Measurements from ENCODE around the gene MAPK10.

MAPK10 gene

DNA sequence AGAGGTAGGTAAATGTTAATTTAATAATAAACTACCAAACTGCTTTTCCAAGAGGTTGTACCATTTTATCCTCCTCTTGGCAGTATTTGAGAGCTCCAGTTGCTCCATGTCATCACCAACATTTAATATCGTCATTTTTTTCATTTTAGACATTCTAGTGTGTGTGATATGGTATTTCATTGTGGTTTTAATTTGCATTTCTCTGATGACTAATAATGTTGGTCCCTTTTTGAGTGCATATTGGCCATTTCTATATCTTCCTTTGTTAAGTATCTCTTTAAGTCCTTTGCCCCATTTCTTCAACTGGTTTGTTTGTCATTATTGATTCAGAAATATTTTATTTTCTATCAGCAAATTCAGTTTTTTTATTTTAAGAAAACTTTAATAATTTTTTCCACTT lies 88.8 kb downstream of the MAPK10 start:
- DNase-seq = no peak

DNA sequence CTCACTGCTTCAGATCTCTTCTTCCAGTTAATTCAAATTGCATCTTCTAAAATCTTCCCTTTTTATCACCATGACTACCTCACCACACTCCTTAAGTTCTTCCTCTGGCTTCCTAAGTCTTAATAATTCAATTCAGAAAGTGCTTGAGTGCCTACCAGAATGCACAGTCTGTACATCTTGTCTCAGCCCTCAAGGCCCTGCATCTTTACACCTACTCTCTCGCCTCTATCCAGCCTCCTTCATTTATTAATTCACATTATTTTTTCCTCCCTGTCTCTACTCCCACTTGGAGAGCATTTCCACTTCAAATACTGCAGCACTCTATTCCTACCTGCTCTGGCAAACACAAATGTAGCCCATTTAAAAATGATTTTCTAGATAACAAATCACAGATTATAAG lies 90.5 kb downstream of the MAPK10 start:
- DNase-seq = no peak

DNA sequence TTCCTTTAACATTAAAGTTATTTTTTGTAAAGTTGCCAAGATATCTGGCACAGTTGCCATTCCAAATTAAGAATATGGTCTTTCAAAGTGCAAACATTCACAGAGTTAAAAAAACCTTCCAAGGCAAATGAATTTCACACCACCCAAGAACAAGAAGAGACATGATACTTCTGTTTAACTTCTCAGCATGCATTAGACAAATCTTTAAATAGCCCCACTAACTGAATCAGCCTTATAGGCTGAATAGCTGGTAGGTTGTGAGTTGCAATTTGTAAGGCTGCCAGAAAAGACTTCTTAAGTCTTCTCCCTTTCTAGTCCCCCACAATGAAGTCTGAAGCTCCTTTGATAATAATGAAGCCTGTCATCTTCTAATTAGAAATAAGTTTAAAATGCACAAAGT lies 95.6 kb downstream of the MAPK10 start:
- no peak for DNase-seq

DNA sequence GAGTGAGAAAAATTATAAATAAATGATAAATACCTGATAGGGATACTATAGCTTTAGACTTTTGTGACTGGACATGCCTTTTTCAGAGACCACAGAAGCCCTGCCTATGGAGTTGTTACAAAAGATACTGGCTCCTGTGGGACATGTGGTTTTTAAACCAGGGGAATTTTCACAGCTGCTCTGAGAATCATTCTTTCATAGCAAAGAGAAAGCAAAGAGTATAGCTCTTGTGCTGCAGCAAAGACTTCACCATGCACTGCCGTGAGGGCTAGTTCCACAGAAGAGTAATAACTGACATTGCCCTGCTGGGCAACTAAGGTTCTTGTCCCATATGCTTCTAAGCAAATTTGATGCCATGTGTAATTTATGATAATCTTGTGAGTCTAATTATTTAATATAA lies 98.2 kb downstream of the MAPK10 start:
- DNase-seq = no peak

DNA sequence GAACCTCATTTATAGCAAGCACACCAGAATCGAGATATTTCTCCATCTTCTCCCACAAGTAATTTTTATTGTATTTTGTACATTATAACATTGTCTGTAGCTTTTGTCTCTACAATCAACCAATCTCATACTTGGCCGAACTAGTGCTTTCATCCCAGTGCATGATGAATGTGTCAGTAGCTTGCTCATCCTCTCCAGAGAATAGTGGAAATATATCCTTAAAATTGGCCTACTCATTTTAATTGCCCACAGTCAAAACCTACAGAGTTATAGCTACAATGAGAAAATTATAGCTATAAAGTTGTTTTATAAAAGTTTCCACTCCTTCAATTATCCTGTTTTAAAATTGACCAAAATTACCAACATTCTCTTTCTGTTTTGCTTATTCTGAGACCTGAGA lies 103.8 kb downstream of the MAPK10 start:
- DNase-seq = no peak

DNA sequence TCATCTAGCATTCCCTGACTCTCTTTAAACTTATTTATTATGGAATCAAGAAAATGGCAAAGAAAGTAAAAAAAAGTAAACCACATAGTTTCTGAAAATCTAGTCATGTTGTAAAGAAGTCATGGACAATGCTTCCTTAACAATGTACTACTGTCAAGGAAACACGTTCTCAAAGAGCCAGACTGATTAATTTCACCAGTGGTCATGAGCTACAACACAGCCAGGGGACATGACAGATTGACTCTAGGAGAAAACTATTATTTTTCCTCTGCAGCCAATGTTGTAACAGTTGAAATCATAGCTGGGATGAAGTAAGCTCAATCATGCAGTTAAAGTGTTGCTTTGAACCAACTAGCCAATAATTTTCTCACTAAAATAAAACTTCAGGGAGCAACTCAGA lies 109.2 kb downstream of the MAPK10 start:
- DNase-seq = no peak

DNA sequence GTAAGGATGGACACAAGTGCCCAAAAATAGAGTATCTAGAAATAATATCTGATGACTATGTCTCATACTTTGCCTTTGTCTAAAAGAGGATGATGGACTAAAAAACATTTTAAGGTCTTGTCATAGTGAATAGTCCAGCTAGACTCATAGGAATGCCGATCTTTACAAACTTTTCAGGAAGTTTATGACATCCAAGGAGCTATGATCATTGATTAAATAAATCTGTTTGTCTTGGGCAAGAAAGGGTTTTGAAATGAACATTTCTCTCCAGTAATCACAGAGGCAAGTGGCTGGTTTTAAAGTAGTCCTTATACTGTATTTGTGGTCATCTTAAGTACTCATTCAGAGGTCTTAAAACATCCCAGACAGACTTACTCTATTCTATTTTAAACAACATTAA lies 109.8 kb downstream of the MAPK10 start:
- DNase-seq = no peak

DNA sequence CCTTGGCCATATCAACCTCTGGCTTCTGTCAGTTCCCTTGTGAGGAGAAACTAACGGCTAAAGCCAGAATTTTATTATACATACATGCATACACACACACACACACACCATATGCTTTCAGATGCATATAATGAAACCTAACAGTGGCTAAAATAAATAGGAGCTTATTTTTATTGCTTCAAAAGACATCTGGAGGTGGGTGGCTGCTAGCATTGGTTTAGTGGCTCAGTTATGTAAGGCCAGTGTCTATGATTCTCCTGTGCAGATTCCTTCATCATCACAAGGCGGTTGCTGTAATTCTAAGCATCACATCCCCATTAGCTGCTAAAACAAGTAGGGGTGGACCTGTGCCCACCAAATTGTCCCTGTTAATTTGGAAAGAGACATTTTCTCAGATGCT lies 110.8 kb downstream of the MAPK10 start:
- DNase-seq = no peak

DNA sequence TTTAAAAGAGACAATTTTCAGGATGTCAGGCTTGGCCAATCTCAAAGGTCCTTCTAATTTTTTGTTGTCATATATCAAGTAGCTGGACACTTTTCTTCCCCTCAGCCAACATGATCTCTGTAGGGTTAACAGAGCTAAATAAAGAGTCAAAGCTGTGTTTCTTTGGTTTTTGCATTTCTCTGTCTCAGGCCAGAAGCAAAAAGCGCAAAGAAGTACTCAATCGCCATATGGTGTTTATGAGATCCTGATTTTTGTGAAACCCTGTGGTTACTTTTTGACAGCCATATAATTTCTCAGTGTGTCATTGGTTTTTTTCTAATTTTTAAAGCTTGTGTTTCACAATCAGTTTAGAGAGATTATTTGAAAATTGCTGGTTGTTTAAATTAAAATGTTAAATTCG lies 111.9 kb downstream of the MAPK10 start:
- no peak for DNase-seq

DNA sequence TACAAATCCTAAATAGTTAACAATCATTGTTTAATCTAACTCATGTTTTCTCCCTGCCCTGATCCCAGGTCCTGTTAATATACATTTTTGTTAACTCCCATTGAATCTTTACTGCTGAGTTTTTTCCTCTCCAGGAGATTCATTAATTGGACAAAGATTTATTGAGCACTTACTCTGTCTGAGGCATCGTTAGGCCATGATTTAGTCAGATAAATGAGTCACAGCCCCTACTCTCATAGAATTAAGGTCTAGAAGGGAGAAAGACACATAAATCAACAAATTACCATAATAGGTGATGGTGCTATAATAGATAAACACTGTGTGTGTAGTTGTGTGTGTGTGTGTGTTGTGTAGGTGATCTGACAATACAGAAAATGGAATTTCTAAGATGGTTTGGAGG lies 112.5 kb downstream of the MAPK10 start:
- DNase-seq = no peak

DNA sequence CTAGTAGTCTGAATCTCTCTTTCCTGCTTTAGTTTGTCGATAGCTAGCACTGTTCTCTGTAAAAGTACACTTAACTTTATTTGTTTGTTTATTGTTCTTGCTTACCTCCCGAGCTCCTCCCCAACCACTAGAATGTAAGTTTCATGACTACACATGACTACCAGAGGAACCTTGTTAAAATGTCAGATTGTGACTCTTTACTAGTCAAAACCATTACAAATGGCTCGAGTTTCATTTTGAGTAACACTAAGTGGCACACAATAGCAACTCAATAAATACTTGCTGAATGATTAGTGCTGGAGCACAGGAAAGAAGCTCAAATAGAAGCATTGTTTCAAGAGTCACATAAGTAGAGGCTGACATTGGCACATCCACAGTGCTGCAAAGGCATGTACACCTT lies 116.1 kb downstream of the MAPK10 start:
- DNase-seq = no peak

DNA sequence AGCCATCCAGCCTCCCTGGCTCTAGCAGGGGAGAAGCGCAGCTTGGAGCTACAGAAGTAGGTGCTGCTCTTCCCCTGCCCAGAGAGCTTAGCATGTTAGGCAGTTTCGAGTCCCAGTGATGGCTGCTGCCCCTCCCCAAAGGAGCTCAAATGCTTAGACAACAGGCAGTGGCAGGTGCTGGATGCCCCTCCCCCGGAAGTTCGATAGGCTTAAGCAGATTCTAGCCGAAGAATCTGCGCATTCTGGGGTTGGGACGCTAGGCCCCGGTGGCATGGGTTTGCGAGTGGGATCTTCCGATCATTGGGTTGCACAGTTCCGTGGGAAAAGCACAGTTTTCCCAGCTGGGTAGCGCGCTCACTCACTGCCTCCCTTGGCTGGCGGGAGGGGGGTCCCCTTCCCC lies 117.2 kb downstream of the MAPK10 start:
- DNase-seq = no peak

DNA sequence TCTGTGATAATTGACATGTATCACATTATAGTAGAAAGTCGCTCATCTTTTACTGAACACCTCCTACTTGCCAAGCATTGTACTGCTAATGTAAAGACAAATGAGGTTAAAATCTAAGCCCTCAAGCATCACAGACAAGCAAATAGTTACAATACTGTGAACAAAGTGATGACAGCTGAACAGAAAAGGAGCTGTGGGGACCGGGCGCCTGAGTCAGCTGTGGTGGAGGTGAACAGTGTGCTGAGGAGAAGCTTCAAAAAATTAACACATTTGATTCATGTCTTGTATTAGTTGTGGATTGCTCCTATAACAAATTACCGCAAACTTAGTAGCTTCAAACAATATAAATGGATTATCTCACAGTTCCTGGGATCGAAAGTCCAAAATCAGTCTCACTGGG lies 124.3 kb downstream of the MAPK10 start:
- DNase-seq = no peak

DNA sequence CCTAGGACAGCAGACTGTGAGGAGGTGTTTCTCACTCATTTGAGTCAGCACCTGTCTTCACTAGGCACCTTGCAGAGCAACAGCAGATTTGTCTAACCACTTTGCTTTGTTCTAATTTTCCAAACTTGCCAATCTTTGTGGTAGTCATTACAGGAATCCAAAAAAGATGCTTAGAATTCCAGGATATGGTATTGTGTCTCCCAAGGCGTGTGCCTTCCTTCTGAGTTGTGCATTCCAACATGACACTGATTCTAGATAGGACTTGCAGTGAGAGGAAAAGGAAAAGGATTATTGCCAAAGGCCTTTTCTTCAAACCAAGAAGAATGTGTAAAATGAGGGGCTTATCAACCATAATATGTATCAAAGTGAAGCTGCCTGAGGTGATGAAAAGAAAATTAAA lies 126.2 kb downstream of the MAPK10 start:
- peak; percentile 95 for DNase-seq

DNA sequence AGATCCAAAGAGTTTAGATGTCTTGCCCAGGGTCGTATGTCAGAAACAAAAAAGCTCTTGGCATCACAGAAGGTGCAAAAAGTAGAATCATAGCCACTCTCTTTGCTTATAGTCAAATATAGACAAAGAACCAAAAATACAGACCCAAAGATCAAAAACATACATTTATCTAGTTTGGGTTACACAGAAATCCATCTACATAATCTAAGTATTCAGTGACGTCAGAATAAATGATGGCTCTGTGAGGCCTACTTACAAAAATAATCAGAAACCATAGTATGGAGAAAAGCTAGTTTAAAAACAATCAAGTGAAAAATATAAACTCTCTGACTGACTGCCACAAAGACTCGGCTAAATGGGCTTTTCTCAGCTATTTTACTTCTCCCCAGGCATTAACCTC lies 126.8 kb downstream of the MAPK10 start:
- DNase-seq = no peak

DNA sequence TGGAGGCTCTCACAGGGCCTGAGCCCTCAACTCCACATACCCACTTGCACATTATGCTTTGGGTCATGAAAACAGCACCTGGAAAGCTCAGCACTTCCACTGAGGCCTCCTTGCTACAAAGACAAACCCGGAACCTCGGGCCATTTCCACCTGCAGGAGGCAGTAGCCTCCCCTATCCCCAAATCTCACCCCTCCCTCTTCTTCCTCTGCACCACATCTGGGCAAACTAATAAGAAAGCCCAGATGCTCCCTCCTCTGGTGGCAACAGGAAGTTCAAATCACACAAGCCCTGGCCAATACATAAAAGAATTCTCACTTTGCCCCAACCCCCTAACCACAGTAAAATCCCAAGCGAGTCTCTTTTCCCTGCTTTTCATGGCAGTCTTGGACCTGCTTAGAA lies 136.4 kb downstream of the MAPK10 start:
- DNase-seq = peak; percentile 7

DNA sequence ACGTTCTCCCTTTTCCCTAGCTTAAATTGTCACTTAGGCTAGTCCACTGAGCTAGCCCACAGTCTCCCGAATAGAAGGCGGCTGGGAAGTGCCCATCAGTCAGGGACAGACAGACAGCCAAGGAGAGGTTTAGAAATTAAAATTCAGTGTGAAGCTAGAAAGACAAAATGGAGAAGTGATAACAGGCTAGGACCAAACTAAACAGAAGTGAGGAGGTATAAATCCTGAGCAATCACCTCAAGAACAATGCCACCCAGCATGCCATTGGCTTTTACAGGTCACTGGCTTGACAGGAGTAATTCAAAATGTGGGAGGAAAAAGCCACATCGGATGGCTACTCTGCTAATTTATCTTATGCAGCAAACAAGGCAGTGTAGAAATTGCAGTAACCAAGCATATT lies 138.9 kb downstream of the MAPK10 start:
- DNase-seq = no peak

DNA sequence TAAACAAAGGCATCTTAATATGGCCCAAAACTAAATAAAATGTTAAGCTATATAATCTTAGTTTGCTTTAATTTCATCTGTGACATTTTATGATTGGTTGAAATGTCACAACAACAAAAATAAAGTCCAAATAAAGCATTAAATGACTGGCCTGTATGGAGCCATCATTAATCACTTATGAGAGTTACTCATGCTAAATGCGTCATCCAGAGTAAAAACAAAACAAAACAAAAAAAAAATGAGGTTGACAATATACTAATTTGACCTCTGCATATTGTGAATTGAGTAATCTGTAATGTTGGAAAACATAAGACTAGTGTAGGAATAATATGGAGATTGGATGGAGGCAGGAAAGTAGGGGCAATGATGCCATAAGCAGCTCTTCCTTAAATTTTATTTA lies 139.7 kb downstream of the MAPK10 start:
- DNase-seq = peak; percentile 2

DNA sequence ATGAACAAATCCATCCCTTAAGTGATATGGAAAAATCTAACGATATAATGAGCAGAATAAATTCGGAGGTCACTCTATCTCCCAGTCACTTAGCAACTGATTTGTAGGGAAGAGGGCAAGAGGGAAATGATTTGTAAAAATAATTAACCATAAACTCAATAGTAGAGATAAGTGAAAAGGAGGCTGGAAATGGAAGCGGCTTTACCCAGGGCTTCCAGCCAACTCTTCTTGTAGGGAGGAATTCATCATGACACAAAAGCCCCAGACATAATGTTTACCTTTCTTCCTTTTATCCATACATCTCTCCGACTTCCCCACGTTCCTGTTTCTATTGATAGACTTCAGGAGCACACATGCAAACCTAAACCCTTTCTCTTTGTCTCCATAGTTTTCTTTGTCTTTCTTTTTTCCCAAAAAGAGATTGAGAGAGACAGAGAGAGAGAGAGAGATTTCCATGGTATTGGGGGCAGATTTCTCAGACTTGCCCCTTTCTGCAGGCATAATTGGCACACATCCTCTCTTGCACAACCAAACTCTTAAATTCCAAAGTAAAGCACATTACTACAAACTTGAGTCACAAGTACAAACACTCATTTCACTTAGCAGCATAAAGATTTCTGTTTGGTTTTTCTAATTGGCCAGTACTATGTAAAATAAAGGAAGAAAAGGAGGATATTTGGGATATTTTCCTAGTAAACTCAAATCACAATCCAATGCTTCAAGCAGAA lies 140.9 kb downstream of the MAPK10 start:
- peak; percentile 31 for DNase-seq

DNA sequence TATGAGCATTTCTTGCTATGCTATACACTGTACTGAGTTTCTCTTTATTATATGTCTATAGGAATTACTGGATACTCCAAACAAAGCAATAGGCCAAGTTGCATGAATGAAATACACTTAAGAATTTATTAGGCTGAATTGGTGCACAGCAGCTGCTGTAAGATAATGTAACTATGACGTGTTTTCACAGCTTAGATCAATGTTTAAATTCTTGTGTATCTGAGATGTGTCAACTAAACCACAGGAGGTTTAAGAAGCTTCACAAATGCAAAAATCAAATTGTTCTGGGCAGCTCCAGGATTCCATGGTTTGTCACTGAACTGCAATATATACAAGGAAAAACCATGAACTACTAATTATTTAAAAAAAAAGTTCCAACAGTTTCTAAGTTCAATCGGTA lies 156.7 kb downstream of the MAPK10 start:
- no peak for DNase-seq

DNA sequence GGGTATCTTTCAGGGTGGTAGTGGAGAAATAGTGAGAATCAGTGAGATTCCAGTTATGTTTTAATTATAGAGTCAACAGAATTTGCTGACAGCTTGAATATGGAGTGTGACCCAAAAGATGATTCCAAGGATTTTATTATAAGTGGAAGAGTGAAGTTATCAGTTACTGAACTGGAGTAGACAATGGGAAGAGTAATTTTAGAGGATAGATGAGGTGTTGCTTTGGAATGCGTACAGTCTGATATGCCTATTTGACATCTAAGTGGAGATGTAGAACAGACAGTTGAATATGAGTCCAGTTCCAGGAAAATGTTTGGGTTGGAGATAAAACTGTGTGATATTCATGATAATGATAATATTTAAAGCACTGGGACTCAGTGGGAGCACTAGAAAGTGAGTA lies 174.2 kb downstream of the MAPK10 start:
- DNase-seq = peak; percentile 52

DNA sequence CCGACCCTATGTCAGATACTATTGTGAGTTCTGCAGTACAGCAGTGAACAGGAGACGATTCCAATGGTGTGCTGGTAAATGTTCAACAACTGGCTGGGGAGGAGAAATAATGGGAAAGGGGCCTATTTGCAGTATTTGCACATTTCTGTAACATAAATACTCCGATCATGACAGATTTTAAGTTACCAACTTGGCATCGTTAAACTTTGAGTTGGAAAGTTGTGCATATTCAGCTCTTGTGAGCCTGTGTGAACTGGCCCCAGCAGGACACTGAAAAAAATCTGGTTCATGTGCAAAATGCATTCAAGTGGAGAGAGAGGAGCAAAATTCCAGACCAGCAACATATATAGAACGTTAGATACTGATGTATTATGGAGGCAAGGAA lies 175.0 kb downstream of the MAPK10 start:
- DNase-seq = no peak

DNA sequence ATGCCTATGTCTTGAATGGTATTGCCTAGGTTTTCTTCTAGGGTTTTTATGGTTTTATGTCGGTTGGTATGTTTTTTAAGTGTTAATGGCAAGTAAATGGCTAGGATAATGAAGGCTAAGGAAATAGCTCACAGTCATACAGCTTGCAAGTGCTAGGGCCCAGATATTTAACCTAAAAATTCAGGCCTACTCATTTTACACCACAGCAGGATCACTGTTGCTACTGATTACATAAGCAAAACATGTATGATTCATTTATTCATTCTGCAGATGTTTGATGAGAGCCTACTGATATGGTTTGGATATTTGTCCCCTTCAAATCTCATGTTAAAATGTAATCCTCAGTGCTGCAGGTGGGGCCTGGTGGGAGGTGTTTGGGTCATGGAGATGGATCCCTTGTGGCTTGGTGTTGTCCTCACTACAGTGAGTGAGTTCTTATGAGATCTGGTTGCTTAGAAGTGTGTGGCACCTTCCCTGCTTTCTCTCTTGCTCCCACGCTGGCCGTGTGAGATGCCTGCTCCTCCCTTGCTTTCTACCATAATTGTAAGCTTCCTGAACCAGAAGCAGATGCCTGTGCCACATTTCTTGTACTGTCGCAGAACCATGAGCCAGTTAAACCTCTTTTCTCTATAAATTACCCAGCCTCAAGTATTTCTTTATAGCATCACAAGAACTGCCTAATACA lies 175.5 kb downstream of the MAPK10 start:
- DNase-seq = peak; percentile 19

DNA sequence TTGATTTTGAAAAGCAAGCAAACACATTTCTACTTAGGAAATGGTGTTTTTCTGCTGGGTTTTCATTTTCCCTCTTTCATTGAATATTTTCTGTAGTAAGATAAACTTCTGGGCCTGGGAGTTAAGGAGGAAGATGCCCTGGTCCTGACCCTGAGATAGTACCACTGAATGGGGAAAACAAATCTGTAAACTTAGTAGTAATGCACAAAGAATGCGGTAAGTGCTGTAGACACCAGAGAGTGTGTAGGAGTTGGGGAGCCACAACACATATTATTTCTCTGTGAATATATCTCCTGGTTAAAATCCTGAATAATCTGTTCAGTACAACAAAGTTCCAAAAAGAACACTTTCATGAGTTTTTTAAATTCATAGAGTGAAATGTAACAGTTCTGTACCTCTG lies 178.3 kb downstream of the MAPK10 start:
- DNase-seq = peak; percentile 79

DNA sequence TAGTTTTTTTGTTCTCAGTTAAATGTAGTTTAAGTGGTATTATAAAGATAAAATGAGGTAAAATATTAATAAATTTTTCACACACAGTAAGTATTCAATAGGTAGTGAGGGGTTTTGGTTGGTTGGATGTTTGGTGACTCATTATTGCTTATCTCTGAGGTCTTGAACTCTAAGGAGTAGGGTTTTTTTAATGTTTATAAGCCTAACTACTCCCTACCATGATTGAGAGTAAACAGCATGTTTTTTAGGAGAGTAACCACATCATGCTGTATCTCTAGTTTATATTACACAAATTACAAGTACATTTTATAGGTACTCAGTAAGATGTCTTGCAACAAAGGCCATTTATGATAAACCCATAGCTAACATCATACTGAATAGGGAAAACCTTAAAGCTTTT lies 181.6 kb downstream of the MAPK10 start:
- peak; percentile 50 for DNase-seq

All from NCI-H226 (cell line).